GM18858 (cell line): Measurements from ENCODE around the gene CGB8.
"Not testable (repeated sequence)": the region's sequence is repeated elsewhere in the genome, so short reads cannot be mapped to it uniquely, and the experiment has no call there.

Experiments used
- ATAC-seq: cut with Tn5 transposase; IDR thresholded peaks from one replicate; pipeline ENCODE4 v1.9.1; 2021; ENCODE audit not compliant: unreplicated experiment

The CGB8 gene

DNA sequence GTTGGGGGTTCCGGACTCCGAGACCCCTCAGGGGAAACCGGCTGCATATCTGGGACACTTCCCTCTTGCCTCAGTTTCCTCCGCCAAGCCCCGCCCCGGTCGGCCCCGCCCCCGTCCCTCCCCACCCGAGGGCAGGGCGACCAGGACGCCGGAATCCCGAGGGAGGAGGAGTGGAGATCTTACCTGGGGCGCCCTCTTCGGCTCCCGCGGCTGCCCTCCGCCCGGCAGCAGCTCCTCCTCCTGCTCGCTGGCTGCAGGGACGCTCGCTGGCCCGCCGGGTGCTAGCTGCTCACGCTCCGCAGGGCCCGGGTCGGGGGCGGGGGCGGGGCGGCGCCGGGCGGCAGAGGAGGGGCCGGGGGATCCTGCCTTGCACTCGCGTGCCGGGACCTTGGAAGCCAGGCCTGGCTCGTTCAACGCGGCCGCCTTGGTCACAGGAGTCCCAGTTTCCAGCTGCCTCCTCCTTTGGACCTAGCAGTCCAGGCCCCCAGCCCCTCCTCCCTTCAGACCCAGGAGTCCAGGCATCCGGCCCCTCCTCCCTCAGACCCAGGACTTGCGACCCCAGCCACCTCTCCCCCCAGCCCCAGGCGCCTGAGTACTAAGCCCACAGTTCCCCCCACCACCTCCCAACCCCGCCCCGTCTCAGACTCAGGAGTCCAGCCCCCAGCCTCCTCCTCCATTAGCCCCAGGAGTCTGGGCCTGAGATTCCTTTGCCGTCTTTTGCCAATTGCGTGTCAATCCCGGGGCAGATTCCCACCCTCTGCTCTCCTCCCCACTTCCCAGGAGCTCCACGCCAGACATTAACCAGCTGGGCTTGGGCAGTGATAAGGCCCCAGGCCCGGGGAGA, 16.1 kb upstream of the CGB8 start, which contains the start of gene NTF4:
Gene NTF4, minus strand, starts transcription at position 51 of the 844 bp plus-strand sequence. CDS start 2,821 bp downstream, outside the sequence.
- no peak for ATAC-seq

DNA sequence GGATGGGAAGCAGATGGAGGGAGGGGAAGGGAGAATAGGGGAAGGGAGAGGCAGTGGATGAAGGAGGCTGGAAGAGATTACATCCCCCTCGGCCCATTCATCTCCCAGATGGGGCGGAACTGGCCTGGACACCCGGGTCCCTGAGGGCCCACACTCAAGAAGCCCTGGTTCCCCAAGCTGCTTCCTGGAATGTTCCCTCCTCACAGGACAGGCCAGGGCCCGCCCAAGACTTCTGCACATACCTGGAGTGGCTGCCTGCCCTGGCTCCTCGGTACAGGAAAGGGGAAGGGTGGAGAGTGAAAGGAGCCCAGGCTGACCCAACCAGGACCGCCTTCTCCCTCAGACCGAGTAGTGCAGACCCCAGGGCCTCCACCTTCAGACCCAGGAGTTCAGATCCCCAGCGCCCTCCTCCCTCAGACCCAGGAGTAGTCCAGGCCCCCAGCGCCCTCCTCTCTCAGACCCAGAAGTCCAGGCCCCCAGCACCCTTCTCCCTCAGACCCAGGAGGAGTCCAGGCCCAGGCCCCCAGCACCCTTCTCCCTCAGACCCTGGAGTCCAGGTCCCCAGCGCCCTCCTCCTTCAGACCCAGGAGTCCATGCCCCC, 15.2 kb upstream of the CGB8 start:
- ATAC-seq = no peak

- ATAC-seq = no peak
Measured at GRCh38 chr19:49061445-49061844, 12.5 kb upstream of the CGB8 start.

GRCh38 chr19:49061000-49061399, 12.1 kb upstream of the CGB8 start:
- no peak for ATAC-seq

GRCh38 chr19:49059053-49059452, 10.1 kb upstream of the CGB8 start:
- no peak for ATAC-seq

- no peak for ATAC-seq
Measured at GRCh38 chr19:49058562-49058961, 9.7 kb upstream of the CGB8 start.

GRCh38 chr19:49057636-49058234, 8.8 kb upstream of the CGB8 start, which contains the start of gene CGB7:
CGB7 (minus strand) TSS chr19:49057749; CDS start chr19:49055375, 2,374 bp downstream.
- no peak for ATAC-seq

GRCh38 chr19:49056902-49057596, 8.1 kb upstream of the CGB8 start:
- ATAC-seq = not testable (repeated sequence)

DNA sequence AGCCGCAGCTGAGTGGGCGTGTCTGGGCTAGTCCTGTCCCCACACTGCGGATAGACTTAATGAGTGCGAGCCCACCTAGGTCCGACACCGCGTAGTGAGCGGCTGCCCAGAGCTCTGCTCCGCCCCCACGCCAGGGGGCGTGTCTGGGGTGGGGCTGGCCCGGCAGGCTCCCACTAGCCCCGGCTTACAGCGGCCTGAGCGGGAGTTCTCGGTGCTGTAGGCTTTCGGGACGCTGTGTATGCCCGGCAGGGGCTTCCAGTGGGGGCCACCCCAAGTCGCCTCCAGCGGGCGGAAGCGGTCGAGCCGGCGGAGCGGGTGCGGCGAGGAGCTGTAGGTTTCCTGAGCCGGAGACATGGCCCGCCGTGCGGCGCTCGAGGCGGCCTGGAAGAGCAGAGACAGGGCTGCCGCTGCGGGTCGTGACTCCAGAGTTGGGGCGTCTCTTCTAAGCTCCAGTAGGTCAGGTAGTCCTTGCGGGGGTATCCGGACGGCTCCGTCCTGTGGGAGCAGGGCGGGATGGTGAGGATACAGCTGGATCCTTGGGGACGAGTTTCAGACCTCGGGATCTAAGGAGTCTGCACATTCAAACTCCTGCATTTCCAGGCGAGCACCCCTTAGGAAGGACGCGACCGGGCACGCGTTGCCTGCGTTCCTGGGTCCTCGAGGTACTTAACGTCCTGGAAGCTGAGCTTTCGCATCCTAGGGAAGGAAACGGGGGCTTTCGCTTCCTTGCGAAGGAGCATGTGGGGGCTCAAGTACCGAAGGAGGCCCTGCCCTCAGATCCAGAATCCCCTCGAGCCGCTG, 7.4 kb upstream of the CGB8 start:
- no peak for ATAC-seq

DNA sequence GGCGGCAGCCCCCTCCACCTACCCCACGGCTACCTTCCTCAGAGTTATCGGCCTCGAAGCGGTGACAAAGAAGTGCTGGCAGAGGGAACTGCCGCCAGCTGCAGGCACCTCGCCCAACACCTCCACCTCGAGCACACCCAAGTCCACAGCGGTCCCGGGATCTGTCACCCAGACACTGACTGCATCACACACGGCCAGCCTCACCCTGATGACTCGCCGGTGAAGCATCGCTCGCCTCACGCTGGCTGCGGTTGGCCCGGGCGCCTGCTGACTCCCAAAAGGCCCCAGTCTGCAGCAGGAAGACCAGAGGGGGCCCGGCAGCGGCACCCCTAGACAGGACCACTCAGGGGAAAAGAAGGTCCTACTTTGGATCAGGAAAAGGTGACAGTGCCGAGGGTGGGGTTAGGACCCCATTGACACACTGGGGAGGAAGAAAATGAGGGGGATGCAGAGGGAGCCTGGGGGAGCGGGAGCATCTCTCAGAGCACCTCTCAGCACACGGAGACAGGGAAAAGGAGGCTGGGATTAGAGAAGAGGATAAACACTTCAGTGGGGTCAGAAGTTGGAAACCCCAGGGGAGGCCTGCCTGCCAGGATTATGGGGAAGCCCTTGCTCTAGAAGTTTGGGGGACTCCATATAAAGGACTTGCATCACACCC, 1.6 kb upstream of the CGB8 start:
- not testable (repeated sequence) for ATAC-seq

DNA sequence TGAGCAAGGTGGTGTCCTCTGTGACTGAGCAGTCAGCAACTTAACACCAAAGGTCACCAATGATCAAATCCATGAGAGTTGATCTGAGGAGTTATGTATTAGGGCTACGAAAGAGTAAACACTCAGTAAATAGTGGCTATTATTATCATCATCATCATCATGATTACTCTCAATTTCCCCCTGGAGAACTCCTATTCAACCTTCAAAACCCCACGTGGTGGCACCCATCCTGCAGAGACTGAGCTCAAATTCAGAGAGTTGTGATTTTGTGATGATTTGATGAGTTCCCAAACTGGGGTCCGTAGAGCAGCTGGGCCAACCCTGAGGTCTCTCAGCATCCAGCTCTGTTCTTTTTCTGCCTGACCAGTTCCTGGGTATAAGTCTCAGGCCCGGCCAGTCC, 923 bp upstream of the CGB8 start:
- ATAC-seq = not testable (repeated sequence)

- ATAC-seq = not testable (repeated sequence)
Measured at GRCh38 chr19:49043548-49043947, 5.4 kb downstream of the CGB8 start, which contains the start of gene CGB5. CGB5 (plus strand) TSS chr19:49043848; CDS start chr19:49044210, 362 bp downstream.

GRCh38 chr19:49042666-49043065, 6.2 kb downstream of the CGB8 start:
- ATAC-seq = not testable (repeated sequence)

GRCh38 chr19:49042177-49042576, 6.7 kb downstream of the CGB8 start:
- ATAC-seq = no peak

- ATAC-seq = not testable (repeated sequence)
Measured at GRCh38 chr19:49039736-49040135, 9.2 kb downstream of the CGB8 start.

DNA sequence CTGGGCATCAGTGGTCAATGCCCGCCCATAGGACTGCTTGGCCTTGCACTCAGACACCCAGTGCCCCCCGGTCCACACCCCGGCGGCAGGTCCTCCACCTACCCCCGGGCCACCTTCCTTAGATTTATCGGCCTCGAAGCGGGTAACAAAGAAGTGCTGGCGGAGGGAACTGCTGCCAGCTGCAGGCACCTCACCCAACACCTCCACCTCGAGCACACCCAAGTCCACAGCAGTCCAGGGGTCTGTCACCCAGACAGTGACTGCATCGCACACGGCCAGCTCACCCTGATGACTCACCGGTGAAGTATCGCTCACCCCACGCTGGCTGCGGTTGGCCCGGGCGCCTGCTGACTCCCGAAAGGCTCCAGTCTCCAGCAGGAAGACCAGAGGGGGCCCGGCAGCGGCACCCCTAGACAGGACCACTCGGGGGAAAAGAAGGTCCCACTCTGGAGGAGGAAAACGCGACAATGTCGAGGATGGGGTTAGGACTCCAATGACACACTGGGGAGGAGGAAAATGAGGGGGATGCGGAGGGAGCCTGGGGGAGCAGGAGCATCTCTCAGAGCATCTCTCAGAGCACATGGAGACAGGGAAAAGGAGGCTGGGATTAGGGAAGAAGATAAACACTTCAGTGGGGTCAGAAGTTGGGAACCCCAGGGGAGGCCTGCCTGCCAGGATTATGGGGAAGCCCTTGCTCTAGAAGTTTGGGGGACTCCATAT, 10.2 kb downstream of the CGB8 start:
- not testable (repeated sequence) for ATAC-seq

GRCh38 chr19:49038111-49038510, 10.8 kb downstream of the CGB8 start:
- not testable (repeated sequence) for ATAC-seq

DNA sequence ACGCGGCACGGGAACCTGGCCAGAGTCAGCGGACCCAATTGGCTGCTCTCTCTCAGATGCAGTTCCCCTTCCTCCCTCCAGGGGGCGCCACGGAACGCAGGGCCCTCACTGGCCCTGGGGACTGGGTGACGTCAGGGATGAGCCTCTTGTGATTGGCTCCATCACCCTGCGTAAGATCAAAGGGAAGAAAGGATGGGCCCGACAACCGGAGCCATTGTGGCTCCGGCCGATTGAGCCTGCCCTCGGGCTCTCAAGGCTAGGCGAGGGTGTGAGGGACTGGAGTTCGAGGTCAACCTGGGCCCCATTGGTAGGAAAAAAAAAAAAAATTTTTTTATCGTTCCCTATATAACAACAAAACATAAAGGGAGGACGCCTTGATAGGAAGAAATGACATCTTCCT, 12.1 kb downstream of the CGB8 start, which contains the start of gene CGB1:
Gene CGB1, minus strand, starts transcription at position 81 of the 400 bp plus-strand sequence. CDS start 184 bp downstream, outside the sequence.
- not testable (repeated sequence) for ATAC-seq
